SK-N-MC (cell line): ENCODE results near the gene APPBP2.

Experiments used
- EZH2 ChIP-seq: fragments of 200-600 bp; sonication (generic); IDR thresholded peaks from one replicate; pipeline ENCODE4 v1.6.1; 2017; ENCODE audit warnings: antibody characterized with exemption
- FOXP2 ChIP-seq: optimal IDR thresholded peaks from 2 replicates; pipeline ENCODE3; 2011; ENCODE audit warnings: mild to moderate bottlenecking, moderate library complexity; ENCODE audit not compliant: insufficient read depth; ENCODE audit errors: extremely low read length, control extremely low read depth
- POLR2AphosphoS5 ChIP-seq: IDR thresholded peaks from 2 replicates; pipeline ENCODE4 v1.6.1; 2012; ENCODE audit warnings: mild to moderate bottlenecking, low read depth, low read length, borderline replicate concordance

DNA sequence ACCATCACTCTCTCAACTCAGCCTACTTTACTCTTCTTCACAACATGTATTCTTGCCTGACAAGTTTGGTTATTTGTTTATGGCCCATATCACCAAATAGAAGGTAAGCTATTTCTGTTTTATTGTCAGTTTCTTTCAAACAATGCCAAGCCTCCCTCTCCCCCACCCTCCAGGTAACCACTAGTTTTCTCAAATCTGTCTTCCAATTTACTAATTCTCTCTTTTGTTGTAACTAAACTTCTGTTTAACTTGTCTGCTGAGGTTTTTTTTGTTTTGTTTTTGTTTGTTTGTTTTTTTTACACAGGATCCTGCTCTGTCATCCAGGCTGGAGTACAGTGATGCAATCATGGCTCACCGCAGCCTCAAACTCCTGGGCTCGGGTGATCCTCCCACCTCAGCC, 68.9 kb downstream of the APPBP2 start:
- TF ChIP-seq EZH2, result no peak
- TF ChIP-seq POLR2AphosphoS5, result no peak
- no peak for TF ChIP-seq FOXP2
